Tibial nerve (tissue), 4 donors: ENCODE data around the gene HEMK1. TPM values are rescaled to one million over a fixed set of nuclear protein-coding genes. Genes with fewer than 3 reads are reported as not detected.

ENCODE experiments used
- DNase-seq, 2 donors: peaks; one replicate each; pipeline ENCODE4 v3.0.0-alpha.2; 2019; ENCODE audit warnings: low spot score in 2 of 2
- H3K27ac ChIP-seq, 4 donors: fragments of 200-600 bp; sonication (generic) in 3 of 4; one replicate each; pipeline ENCODE4 v1.5.1; 2017 to 2019; ENCODE audit warnings: mild to moderate bottlenecking in 1 of 4
- H3K27me3 ChIP-seq, 2 donors: fragments of 200-600 bp; sonication (generic) in 1 of 2; one replicate each; pipeline versions ENCODE4 v1.5.1 to v1.6.0; 2017 to 2019
- H3K36me3 ChIP-seq, 3 donors: fragments of 200-600 bp; sonication (generic); one replicate each; pipeline ENCODE4 v1.5.1; 2018 to 2019
- H3K4me1 ChIP-seq, 4 donors: fragments of 200-600 bp; sonication (generic) in 3 of 4; one replicate each; pipeline ENCODE4 v1.5.1; 2017 to 2019
- H3K4me3 ChIP-seq, 4 donors: fragments of 200-600 bp; sonication (generic) in 3 of 4; one replicate each; pipeline ENCODE4 v1.5.1; 2017 to 2019; ENCODE audit warnings: mild to moderate bottlenecking in 1 of 4, moderate library complexity in 1 of 4
- H3K9me3 ChIP-seq, 4 donors: fragments of 200-600 bp; sonication (generic) in 3 of 4; one replicate each; pipeline ENCODE4 v1.5.1; 2017 to 2019
- CTCF ChIP-seq, 5 experiments: fragments of 200-600 bp in 3 of 5; fragments of 450-650 bp in 2 of 5; sonication (generic) in 3 of 5; IDR thresholded peaks; one replicate each; pipeline ENCODE4 v1.5.1; 2016 to 2019; ENCODE audit warnings: antibody characterized with exemption in 5 of 5, mild to moderate bottlenecking in 3 of 5, moderate library complexity in 2 of 5
- EP300 ChIP-seq, 2 donors: sonication (generic); formaldehyde crosslinking; IDR thresholded peaks; one replicate each; pipeline ENCODE4 v1.6.1; 2017; ENCODE audit warnings: antibody characterized with exemption in 2 of 2, mild to moderate bottlenecking in 1 of 2
- POLR2A ChIP-seq, 2 donors: fragments of 450-650 bp; IDR thresholded peaks; one replicate each; pipeline ENCODE4 v1.6.1; 2017; ENCODE audit warnings: antibody characterized with exemption in 2 of 2, mild to moderate bottlenecking in 2 of 2, moderate library complexity in 2 of 2
- whole genome bisulfite sequencing, 2 donors: methylation state at CpG; one replicate each; pipeline ENCODE4 v1.1.5; 2018; 5-methylcytosine and 5-hydroxymethylcytosine counted together
- total RNA-seq, 4 donors: library from RNA; depleted of rRNA; stranded (reverse); fragments of >200 nt; gene quantifications; one replicate each; pipeline ENCODE4 v1.1.0, GENCODE V29; 2016

The HEMK1 gene
- total RNA-seq, 4 donors from 2014 or later = 6.9 to 10.2 (median 8.8) TPM

GRCh38 chr3:50570508-50571279 is 1.4 kb downstream of the HEMK1 start:
- peaks cover 0 to 29% (median 0%) of the 10 kb centered on the region in 3 donors for H3K36me3 ChIP-seq

GRCh38 chr3:50571486-50571885 is 2.2 kb downstream of the HEMK1 start:
- Histone ChIP-seq H3K36me3 (peaks cover 0 to 37% (median 0%) of the 10 kb centered on the region in 3 donors), H3K27ac (no peak overlapping the region), H3K27me3 (no peaks in the 10 kb centered on the region), H3K4me1 (peaks cover 0 to 57% (median 24%) of the 10 kb centered on the region in 4 donors), H3K4me3 (no peak overlapping the region), H3K9me3 (no peaks in the 10 kb centered on the region)
- TF ChIP-seq CTCF (IDR thresholded peaks at IDR 0.05) = no peak
- no peak for TF ChIP-seq POLR2A (IDR thresholded peaks at IDR 0.05)
- DNase-seq = no peak
- 86 to 88% methylated on average over 4 of the region's 4 CpGs for WGBS, 2 donors

More at GRCh38 chr3:50570508-50571279, 1.4 kb downstream of the HEMK1 start:
- H3K9me3 ChIP-seq = no peaks in the 10 kb centered on the region
- WGBS, 2 donors = 77 to 78% methylated on average over 4 to 5 of the region's 5 CpGs
- no peak for DNase-seq
- no peak for TF ChIP-seq CTCF (IDR thresholded peaks at IDR 0.05)
- no peak for TF ChIP-seq EP300 (IDR thresholded peaks at IDR 0.05)
- no peak for TF ChIP-seq POLR2A (IDR thresholded peaks at IDR 0.05)
- H3K4me3 ChIP-seq = no peak overlapping the region
- H3K27ac ChIP-seq = peak overlapping the region in 1 of 4 donors; percentile 94
- peaks cover 0 to 62% (median 24%) of the 10 kb centered on the region in 4 donors for H3K4me1 ChIP-seq
- H3K27me3 ChIP-seq = no peaks in the 10 kb centered on the region

- H3K9me3 ChIP-seq = no peaks in the 10 kb centered on the region
- H3K36me3 ChIP-seq = peaks cover 0 to 44% (median 0%) of the 10 kb centered on the region in 3 donors
- H3K4me3 ChIP-seq = no peak overlapping the region
- H3K4me1 ChIP-seq = peaks cover 0 to 50% (median 17%) of the 10 kb centered on the region in 4 donors
- H3K27me3 ChIP-seq = no peaks in the 10 kb centered on the region
- peak; percentile 78 to 95 (median 84) for TF ChIP-seq CTCF (IDR thresholded peaks at IDR 0.05)
- TF ChIP-seq POLR2A (IDR thresholded peaks at IDR 0.05) = no peak
- TF ChIP-seq EP300 (IDR thresholded peaks at IDR 0.05) = peak in 1 of 2 donors; percentile 52
- H3K27ac ChIP-seq = peak overlapping the region in 1 of 4 donors; percentile 35
- no CpG with 5 or more reads among the region's 1 CpG for WGBS, 2 donors
- peak; percentile 38 to 79 for DNase-seq
Measured at GRCh38 chr3:50572158-50572557, 2.8 kb downstream of the HEMK1 start.

GRCh38 chr3:50572801-50573371 is 3.6 kb downstream of the HEMK1 start:
- no peaks in the 10 kb centered on the region for H3K9me3 ChIP-seq
- no peak overlapping the region for H3K4me3 ChIP-seq
- no peak for DNase-seq
- H3K27me3 ChIP-seq = no peaks in the 10 kb centered on the region
- peaks cover 0 to 45% (median 15%) of the 10 kb centered on the region in 4 donors for H3K4me1 ChIP-seq
- no peak for TF ChIP-seq EP300 (IDR thresholded peaks at IDR 0.05)
- no peak for TF ChIP-seq CTCF (IDR thresholded peaks at IDR 0.05)
- TF ChIP-seq POLR2A (IDR thresholded peaks at IDR 0.05) = no peak
- H3K27ac ChIP-seq = no peak overlapping the region
- H3K36me3 ChIP-seq = peaks cover 0 to 51% (median 0%) of the 10 kb centered on the region in 3 donors
- WGBS, 2 donors = 81 to 88% methylated on average over 4 of the region's 4 CpGs
